ENCODE data around the gene MYL7. TPM values are rescaled to one million over a fixed set of nuclear protein-coding genes. Genes with fewer than 3 reads are reported as not detected.
A peak's percentile ranks its signal among the peaks of the same experiment; 100 is the strongest.

MYL7 gene
- total and polyA plus RNA-seq, 2 of the 4 experiments (the other 2 are of a cell fraction) = 0.24 TPM; not detected in 1

DNA sequence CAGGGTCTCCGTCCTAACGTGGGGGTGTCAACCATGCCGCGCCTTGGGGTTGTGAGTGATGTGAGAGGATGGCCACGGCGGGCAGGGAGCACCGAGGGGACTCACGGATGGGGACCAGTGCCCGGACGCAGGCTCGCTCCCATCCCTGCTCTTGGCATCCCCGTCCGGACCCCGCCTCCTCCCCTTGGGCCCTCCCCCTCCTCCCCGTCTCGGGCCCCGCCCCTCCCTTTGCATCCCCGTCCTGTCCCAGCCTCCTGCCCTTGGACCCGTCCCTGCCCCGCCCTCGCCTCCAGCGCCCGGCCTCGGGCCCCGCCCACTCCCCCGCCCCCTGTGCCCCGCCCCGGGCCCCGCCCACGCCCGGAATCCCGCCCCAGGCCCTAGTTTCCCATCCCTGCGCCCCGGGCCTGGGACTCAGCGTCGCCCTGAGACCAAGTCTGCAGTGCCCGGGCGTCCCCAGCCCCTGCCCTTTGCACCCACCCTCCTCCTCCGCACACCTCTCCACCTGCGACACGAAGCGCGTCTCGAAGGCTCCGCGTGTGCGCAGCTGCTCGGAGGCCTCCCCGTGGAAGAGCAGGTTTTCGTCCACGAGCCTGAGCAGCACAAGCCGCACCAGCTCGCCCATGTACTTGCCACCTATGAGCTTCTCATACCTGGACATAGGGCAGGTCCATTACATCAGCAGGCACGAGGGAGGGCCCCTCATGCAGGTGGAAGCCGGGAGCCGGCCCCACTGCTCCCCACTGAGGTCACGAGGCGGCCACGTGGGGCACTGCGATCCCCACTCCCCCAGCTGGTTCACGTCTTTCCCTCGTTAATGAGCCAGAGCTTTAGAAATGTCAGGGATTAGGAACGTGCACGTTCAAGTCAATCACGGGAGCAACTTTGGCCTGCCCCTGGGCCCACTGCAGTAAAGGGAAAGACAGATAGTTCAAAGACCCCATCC lies 5.1 kb upstream of the MYL7 start:
- peaks cover 40% of the 10 kb centered on the region for H3K27me3 ChIP-seq (ENCODE audit: control insufficient read depth, insufficient read depth, low read length)
- H3K4me2 ChIP-seq (ENCODE audit: low read depth, low read length) = peak overlapping the region; percentile 95
- no peaks in the 10 kb centered on the region for H4K20me1 ChIP-seq (ENCODE audit: insufficient read depth, low read length)
- peak; percentile 94 for ATAC-seq (ENCODE audit: low read depth)
- H2AFZ ChIP-seq (replicated peaks; ENCODE audit: low read length, poor library complexity) = peak overlapping the region; percentile 92
- H3K56ac ChIP-seq (ENCODE audit: extremely low read depth, insufficient read depth, low read length) = no peak overlapping the region
- no peak overlapping the region; the same call in 1 of the 2 replicates for H3K18ac ChIP-seq (ENCODE audit: low read depth, low read length)
- TF ChIP-seq CHD1 (IDR thresholded peaks at IDR 0.05; ENCODE audit: low read depth, low read length) = no peak
- TF ChIP-seq MXI1 (IDR thresholded peaks at IDR 0.05; ENCODE audit: borderline replicate concordance, low read depth, low read length) = no peak
- TF ChIP-seq MAFK (IDR thresholded peaks at IDR 0.05; ENCODE audit: low read depth, low read length) = no peak
- TF ChIP-seq, protein P1, sequence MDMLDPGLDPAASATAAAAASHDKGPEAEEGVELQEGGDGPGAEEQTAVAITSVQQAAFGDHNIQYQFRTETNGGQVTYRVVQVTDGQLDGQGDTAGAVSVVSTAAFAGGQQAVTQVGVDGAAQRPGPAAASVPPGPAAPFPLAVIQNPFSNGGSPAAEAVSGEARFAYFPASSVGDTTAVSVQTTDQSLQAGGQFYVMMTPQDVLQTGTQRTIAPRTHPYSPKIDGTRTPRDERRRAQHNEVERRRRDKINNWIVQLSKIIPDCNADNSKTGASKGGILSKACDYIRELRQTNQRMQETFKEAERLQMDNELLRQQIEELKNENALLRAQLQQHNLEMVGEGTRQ (IDR thresholded peaks at IDR 0.05; ENCODE audit: low read depth, low read length) = no peak
- TF ChIP-seq SMC3 (IDR thresholded peaks at IDR 0.05; ENCODE audit: low read depth, low read length) = no peak
- no peak for TF ChIP-seq FOS (IDR thresholded peaks at IDR 0.05; ENCODE audit: low read depth, low read length)
- TF ChIP-seq, protein P2, sequence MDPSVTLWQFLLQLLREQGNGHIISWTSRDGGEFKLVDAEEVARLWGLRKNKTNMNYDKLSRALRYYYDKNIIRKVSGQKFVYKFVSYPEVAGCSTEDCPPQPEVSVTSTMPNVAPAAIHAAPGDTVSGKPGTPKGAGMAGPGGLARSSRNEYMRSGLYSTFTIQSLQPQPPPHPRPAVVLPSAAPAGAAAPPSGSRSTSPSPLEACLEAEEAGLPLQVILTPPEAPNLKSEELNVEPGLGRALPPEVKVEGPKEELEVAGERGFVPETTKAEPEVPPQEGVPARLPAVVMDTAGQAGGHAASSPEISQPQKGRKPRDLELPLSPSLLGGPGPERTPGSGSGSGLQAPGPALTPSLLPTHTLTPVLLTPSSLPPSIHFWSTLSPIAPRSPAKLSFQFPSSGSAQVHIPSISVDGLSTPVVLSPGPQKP (IDR thresholded peaks at IDR 0.05; ENCODE audit: borderline replicate concordance, low read depth, low read length) = no peak
- no peak for TF ChIP-seq NFE2L2 (IDR thresholded peaks at IDR 0.05; ENCODE audit: low read depth, low read length)
- no peak for TF ChIP-seq CEBPB (IDR thresholded peaks at IDR 0.05; ENCODE audit: low read depth, low read length)
- TF ChIP-seq, protein P3, sequence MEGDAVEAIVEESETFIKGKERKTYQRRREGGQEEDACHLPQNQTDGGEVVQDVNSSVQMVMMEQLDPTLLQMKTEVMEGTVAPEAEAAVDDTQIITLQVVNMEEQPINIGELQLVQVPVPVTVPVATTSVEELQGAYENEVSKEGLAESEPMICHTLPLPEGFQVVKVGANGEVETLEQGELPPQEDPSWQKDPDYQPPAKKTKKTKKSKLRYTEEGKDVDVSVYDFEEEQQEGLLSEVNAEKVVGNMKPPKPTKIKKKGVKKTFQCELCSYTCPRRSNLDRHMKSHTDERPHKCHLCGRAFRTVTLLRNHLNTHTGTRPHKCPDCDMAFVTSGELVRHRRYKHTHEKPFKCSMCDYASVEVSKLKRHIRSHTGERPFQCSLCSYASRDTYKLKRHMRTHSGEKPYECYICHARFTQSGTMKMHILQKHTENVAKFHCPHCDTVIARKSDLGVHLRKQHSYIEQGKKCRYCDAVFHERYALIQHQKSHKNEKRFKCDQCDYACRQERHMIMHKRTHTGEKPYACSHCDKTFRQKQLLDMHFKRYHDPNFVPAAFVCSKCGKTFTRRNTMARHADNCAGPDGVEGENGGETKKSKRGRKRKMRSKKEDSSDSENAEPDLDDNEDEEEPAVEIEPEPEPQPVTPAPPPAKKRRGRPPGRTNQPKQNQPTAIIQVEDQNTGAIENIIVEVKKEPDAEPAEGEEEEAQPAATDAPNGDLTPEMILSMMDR (conservative IDR thresholded peaks at IDR 0.05; ENCODE audit: low read depth, low read length) = no peak
- TF ChIP-seq RCOR1 (IDR thresholded peaks at IDR 0.05; ENCODE audit: insufficient replicate concordance, low read length) = no peak
- H2BK5ac ChIP-seq (ENCODE audit: low read depth, low read length, poor library complexity, severe bottlenecking) = no peak overlapping the region
- no peak overlapping the region for H3K14ac ChIP-seq (replicated peaks; ENCODE audit: low read depth, low read length)
- no TSS peak for BruUV-seq (replicated peaks)
- H3K9me3 ChIP-seq (ENCODE audit: control insufficient read depth, insufficient read depth, low read length) = no peaks in the 10 kb centered on the region
- H3K9ac ChIP-seq (ENCODE audit: low read depth, low read length) = no peak overlapping the region; the same call in 1 of the 2 replicates
- WGBS, 2 experiments (ENCODE audit: extremely low coverage in 2 of 2, insufficient read length in 1 of 2) = 38% methylated on average over 21 of the region's 65 CpGs; no CpG with 5 or more reads in 1 of the 2 experiments
- peak overlapping the region in 1 of 2 experiments; percentile 60; a peak in 1 of 4 replicates for H4K8ac ChIP-seq (ENCODE audit: low read depth in 2 of 2, low read length in 2 of 2)
- in situ Hi-C loops (cut with MboI; ENCODE audit: low sequenced_read_pairs) (no loop called here), dilution Hi-C loops (cut with HindIII; ENCODE audit: low sequenced_read_pairs, unreplicated experiment) (no loop called here), intact Hi-C loops (cut with micrococcal nuclease) (no loop called here)
- ChIA-PET POLR2A (ENCODE audit: unreplicated experiment) (no interaction called here), CTCF (no interaction called here)
- H3K79me1 ChIP-seq (ENCODE audit: low read depth in 1 of 2, low read length in 2 of 2) = no peaks in the 10 kb centered on the region
- H2AK9ac ChIP-seq (replicated peaks; ENCODE audit: low read depth, low read length, poor library complexity) = no peak overlapping the region
- H3K27ac ChIP-seq (ENCODE audit: insufficient read depth, low read length) = no peak overlapping the region
- peaks cover 10% of the 10 kb centered on the region; the same call in 1 of the 2 replicates for H3K4me1 ChIP-seq (ENCODE audit: control insufficient read depth, insufficient read depth, low read length)
- H3K9me1 ChIP-seq (ENCODE audit: insufficient read depth, low read length) = peaks cover 3% of the 10 kb centered on the region; the same call in 1 of the 2 replicates
- no peaks in the 10 kb centered on the region for H3K36me3 ChIP-seq (ENCODE audit: control insufficient read depth, insufficient read depth, low read length)
- peak; percentile 12 for DNase-seq
- H2BK20ac ChIP-seq (ENCODE audit: low read depth, low read length) = no peak overlapping the region
- no peak overlapping the region; the same call in 1 of the 2 replicates for H2AK5ac ChIP-seq (ENCODE audit: low read depth, low read length)
- H3K4me3 ChIP-seq (ENCODE audit: insufficient read depth, low read depth, low read length) = peak overlapping the region; percentile 43
- no peak overlapping the region; the same call in 1 of the 2 replicates for H4K5ac ChIP-seq (ENCODE audit: low read depth, low read length)
- no peak overlapping the region for H4K91ac ChIP-seq (ENCODE audit: insufficient read depth, low read depth, low read length)
- no peak overlapping the region for H2BK120ac ChIP-seq (ENCODE audit: low read depth, low read length)
- H2BK15ac ChIP-seq (ENCODE audit: low read depth, low read length) = no peak overlapping the region
- no peak overlapping the region for H3K4ac ChIP-seq (ENCODE audit: low read depth, low read length)
- no peak overlapping the region for H3K23ac ChIP-seq (ENCODE audit: low read depth, low read length)
